GM21717 (cell line): Measurements from ENCODE around the gene RAB3GAP2.
"Not testable (repeated sequence)": the region's sequence is repeated elsewhere in the genome, so short reads cannot be mapped to it uniquely, and the experiment has no call there.

Experiments
- ATAC-seq: cut with Tn5 transposase; IDR thresholded peaks from one replicate; pipeline ENCODE4 v1.9.1; 2021; ENCODE audit warnings: mild to moderate bottlenecking, moderate library complexity; ENCODE audit not compliant: unreplicated experiment

Gene RAB3GAP2

DNA sequence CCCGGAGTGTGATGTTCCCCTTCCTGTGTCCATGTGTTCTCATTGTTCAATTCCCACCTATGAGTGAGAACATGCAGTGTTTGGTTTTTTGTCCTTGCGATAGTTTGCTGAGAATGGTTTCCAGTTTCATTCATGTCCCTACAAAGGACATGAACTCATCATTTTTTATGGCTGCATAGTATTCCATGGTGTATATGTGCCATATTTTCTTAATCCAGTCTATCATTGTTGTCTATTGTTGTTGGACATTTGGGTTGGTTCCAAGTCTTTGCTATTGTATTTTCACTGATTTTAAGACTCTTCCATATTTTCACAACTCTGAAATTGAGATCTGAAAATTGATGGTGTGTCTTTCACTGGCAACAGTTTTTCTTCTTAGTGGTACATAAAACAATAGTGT is 67.5 kb downstream of the RAB3GAP2 start:
- not testable (repeated sequence) for ATAC-seq

DNA sequence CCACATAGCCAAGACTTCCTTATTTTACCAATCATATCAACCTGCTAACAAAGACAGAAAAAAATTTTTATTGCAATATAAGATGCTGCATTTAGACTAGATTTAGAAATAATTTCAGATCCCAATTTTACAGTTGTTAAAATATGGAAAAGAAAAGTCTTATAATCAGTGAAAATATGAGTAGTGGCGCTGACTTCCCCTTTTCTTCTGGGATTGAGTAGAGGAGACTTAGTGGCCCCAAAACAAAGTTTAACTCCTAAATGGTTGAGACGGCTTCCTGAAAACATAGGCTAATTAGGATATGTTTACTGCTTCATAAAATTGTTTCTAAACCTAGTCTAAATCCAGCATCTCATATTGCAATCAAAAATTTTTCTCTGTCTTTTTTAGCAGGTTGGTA is 68.4 kb downstream of the RAB3GAP2 start:
- ATAC-seq: no peak

DNA sequence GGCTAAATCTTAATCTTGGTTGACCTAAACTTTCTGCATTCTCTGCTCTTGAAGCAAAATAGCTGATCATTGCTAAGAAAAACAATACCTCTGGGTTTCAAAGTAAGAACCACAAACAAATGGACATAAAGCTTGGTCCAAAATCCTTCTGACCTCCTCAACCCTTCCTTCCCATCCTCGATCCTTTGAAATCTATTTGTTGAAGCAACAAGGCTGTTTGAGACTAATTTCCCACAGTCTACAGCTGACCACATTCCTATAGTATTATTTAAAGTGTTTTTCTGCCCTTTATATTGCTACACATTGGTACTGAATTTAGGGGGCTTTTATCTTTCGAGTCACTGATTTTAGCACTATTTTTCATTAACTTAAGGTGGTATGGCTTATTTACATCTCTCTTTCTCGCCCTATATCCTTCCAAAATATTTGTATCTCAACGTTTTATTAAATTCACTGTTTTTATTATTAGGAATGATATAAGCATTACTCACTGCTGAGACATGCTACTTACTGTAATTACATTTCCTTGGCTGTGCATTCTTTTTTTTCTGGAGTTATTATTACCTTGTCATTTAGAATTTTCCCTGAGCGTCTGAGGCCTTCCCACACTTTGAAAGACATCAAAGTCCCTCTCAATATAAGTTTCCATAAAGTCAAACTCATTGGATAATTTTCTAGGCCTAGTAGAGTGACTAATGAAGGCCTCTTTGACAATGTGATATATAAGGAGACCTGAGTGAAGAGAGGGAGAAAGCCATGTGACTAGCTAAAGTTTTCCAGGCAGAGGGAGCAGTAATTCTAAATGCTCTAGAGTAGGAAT is 73.9 kb downstream of the RAB3GAP2 start:
- ATAC-seq: no peak

- ATAC-seq: no peak
Observed at GRCh38 chr1:220195701-220196100, 76.6 kb downstream of the RAB3GAP2 start.

GRCh38 chr1:220189750-220190347 is 82.4 kb downstream of the RAB3GAP2 start:
- ATAC-seq: no peak

- ATAC-seq: no peak
Observed at GRCh38 chr1:220188538-220188937, 83.7 kb downstream of the RAB3GAP2 start.

- ATAC-seq: no peak
Observed at GRCh38 chr1:220186752-220187151, 85.5 kb downstream of the RAB3GAP2 start.

DNA sequence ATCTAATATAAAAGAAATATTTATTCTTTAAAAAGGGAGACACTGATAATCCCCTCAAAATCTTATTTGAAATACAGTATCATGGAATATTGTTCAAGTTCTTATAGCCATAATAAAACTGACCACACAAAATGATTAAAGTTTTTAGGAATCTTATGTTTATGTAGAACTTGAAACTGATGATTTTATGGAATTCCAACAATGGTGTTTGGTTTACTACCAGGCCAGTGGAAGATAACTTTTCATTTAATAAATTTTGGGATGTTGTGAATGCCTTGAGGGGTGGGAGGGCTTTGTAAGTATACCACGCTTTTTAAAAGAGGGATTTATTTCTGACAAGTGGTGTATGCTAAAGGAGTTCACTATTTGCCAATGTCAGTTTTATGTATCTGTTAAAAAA is 87.7 kb downstream of the RAB3GAP2 start:
- ATAC-seq: no peak

- ATAC-seq: no peak
Observed at GRCh38 chr1:220182656-220183055, 89.6 kb downstream of the RAB3GAP2 start.

DNA sequence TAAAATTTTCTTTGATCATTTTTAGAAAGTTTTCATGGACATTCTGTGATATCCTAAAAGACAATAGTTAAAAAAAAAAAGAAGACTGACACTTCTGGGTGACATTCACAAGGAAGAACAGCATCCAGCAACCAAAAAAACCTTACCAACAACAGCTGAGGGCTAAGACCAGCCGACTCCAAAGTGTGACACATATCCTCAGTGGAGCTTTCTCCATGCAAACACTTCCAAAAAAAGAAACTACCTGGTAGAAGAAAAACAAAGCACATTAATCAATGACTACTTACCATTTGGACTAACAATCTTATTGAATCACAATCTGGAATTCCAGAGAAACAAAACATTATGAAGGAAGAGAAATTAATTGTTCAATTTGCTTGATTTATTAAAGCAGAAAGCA is 90.1 kb downstream of the RAB3GAP2 start:
- no peak for ATAC-seq

GRCh38 chr1:220176540-220176939 is 95.7 kb downstream of the RAB3GAP2 start:
- ATAC-seq: no peak

- no peak for ATAC-seq
Observed at GRCh38 chr1:220170836-220171526, 101.3 kb downstream of the RAB3GAP2 start.

- ATAC-seq: not testable (repeated sequence)
Observed at GRCh38 chr1:220169887-220170286, 102.4 kb downstream of the RAB3GAP2 start.

DNA sequence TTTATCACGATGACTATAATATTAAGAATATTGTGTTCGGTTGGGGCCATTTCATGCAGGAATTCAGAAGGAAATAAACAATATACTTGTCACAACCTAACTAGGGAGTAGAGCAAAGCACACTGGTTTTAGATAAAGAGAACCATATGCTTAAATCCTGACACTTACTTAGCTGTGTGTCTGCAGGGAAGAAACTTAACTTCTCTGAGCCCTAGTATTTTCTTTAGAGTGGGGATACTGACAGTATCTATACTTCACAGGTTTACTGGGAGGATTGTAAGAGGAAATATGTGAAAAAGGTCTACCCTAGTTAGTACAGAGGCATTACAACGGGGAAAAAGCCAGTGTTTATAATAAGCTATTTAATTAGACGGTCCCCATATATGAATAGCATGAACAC is 105.4 kb downstream of the RAB3GAP2 start:
- no peak for ATAC-seq

GRCh38 chr1:220164517-220164916 is 107.7 kb downstream of the RAB3GAP2 start:
- no peak for ATAC-seq

DNA sequence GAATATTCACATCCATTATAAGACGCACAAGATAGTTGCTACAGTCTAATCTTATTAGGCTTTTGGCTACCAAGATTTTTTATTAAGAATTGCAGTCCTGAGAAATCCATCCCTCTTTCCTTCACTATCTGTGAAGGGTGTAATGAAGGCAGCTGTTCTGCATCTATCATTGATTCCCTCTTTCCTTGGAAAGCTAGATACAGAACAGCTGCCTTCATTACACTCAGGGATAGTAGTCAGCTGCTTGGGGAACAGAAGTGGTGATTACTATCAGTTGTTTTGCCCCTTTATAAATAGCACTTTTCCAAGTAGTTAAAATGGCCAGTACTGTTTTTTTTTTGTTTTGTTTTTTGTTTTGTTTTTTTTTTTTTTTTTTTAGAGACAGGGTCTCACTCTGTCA is 108.1 kb downstream of the RAB3GAP2 start:
- no peak for ATAC-seq

- ATAC-seq: no peak
Observed at GRCh38 chr1:220160027-220160426, 112.2 kb downstream of the RAB3GAP2 start.

DNA sequence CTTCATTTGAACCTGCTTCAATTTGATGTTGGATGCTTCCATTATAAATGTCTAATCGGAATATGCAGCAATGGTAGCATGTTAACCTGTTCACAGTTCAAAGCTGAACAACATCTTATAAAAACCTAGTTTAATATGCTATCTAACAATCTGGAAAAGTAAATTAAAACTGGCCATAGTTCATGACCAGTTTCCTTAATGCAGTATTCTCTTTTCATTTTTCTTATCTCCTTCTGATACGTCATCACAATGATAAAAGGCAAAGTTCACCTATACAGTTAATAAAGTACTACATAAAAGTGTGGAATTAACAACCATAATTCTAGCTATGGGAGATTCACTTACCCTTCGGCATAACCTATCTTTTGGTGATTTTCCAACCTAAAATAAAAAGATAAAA is 113.2 kb downstream of the RAB3GAP2 start:
- ATAC-seq: no peak

DNA sequence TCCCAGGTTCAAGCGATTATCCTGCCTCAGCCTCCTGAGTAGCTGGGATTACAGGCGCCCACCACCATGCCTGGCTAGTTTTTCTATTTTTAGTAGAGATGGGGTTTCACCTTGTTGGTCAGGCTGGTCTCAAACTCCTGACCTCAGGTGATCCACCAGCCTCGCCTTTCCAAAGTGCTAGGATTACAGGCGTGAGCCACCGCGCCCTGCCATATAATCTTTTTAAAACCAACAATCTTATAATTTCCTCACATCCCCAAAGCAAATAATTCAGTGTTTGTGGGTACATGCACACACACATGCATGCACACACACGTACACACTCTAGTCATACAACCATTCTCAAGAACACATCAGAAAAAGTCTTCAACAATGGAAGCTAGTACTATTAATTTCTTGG is 113.7 kb downstream of the RAB3GAP2 start:
- ATAC-seq: not testable (repeated sequence)

GRCh38 chr1:220157738-220158137 is 114.5 kb downstream of the RAB3GAP2 start:
- no peak for ATAC-seq

GRCh38 chr1:220156620-220157146 is 115.6 kb downstream of the RAB3GAP2 start:
- ATAC-seq: no peak

DNA sequence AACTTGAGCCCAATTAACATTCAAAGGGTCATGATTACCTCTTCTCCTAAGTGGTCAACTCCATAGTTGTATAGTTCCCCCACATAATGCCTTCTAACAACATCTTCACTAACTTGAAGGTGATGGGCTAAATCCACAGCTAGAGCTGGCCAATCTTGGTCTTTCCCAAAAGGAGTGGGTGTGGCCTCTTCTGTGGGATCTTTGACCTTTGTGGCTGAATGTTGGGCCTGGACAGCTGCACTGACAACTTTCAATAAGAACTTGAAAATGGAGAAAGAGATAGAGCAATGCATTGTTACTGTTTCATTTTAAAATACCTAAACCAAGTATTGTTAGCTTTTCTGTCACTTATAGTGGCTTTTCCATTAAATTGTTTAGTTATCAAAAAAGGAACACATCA is 119.1 kb downstream of the RAB3GAP2 start:
- no peak for ATAC-seq
